ENCODE data around the gene NTM. TPM values are rescaled to one million over a fixed set of nuclear protein-coding genes. Genes with fewer than 3 reads are reported as not detected.

The NTM gene
- total RNA-seq, 1 donor from 2014 or later = 10.8 TPM

DNA sequence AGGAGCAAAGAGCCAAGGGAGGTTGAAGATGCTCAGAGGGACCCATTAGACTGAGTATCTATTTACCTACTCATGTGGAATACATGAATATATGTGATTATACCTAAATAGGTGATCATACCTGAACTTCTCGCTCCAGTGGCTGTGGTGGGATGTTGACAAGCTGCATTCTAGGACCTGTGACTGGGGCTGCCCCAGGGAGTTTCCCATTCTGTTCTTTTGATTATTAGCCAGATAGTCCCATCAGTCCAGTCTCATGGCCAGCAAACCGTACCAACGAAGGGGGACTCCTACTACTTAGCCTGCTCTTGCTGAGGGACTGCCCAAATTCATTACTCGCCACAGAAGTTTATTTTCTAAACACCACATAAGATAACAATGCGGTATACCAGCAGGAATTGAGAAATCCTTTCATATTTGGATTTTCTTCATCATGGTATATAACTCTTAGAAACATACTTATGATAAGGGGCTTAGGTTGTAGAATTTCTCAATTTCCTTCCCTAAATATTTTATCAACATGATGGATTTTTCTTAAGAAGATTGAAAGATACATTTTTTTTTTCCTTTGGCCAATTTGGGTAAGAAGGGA, 273.9 kb downstream of the NTM start:
- no peak for DNase-seq

- DNase-seq = no peak
Observed at GRCh38 chr11:131645237-131645636, 274.8 kb downstream of the NTM start.

DNA sequence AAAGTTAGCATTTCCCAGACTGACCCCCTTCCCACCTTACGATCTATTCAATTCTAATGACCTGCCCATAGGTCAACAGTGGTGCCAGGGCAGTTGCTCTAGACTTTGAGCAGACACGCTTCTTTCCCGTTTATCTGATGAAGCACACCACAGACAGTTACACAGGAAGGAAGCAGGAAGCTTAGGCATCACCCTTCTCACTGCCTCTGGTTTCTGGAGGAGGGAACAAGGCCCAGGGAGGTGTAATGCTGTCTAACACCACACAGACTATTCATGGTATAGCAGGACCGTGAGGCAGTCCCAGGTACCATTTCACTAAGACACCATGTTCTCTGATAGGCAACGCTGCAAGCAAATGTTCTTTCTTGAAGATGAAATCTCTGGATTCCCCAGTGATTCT, 279.4 kb downstream of the NTM start:
- no peak for DNase-seq

DNA sequence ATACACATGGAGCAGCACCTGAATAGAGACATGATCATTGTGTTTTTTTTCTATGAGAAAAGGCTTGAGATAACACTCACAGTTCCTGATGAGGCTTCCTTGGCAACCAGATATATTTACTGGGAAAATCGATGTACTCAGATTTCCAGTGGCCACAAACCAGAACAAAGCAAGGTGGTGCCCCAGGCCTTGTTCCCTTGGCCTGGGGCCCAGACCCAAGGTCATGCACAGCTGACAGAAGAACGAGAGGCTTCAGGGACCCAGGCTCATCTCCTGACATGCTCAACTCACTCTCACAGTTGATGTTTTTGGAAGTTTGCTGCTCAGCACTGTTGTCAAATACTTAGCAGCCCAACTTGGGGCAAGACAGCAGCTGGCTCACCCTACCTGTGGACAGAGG, 281.8 kb downstream of the NTM start:
- DNase-seq = no peak

- no peak for DNase-seq
Observed at GRCh38 chr11:131653260-131653659, 282.8 kb downstream of the NTM start.

DNA sequence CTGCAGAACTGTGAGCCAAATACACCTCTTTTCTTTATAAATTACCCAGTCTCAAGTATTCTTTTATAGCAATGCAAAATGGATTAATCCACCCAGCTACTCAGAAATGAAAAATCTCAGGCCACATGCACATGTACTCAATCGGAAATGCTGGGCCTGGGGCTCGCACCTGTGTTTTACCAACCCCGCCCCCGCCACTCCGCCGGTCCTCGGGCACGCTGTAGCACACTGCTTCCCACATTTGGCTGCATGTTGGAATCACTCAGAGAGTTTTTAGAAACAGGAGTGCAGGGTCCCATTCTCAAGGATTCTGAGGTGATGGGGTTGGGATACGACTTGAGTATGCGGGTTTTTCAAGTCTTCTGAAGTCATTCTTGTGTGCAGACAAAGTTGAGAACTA, 284.4 kb downstream of the NTM start:
- no peak for DNase-seq

- no peak for DNase-seq
Observed at GRCh38 chr11:131656179-131656838, 285.9 kb downstream of the NTM start.

DNA sequence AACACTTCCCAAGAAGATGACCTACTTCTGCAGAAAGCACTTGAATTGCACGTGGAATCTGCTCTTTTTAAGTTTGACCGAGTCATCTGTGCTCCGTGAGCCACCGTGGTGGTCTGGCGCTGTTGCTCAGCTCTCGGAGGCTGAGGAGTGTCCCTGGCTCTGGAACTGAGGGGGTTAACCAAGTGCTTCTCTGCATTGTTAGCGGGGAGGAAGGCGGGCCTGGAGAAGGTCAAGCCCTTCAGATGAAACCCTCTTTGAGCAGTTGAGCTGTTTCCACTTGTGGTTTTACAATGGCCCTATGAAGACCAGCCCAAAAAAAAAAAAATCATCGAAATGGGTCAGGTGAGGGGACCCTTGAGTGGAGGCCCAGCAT, 286.4 kb downstream of the NTM start:
- DNase-seq = no peak

GRCh38 chr11:131658414-131658813, 288.0 kb downstream of the NTM start:
- DNase-seq = no peak

- no peak for DNase-seq
Observed at GRCh38 chr11:131658952-131659351, 288.5 kb downstream of the NTM start.

DNA sequence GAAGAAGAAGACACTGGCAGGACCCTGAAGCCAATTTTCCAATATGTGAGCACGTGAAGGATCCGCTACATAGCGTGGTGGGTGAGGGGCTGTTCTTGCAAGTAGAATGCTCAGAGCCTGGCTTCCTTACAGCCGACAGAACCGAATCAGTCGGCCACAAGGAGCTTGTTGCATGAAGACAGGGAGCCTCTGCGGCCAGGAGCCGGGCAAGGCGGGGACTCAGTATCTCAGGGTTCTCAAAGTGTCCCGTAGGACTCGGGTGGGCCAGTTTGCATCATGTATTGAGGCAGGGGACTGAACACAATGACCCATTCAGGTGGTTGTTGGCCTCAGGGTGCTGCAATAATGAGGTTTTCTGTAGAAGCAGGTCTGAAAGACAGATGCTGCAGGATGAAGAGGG, 289.5 kb downstream of the NTM start:
- no peak for DNase-seq

- DNase-seq = no peak
Observed at GRCh38 chr11:131661132-131661531, 290.7 kb downstream of the NTM start.

DNA sequence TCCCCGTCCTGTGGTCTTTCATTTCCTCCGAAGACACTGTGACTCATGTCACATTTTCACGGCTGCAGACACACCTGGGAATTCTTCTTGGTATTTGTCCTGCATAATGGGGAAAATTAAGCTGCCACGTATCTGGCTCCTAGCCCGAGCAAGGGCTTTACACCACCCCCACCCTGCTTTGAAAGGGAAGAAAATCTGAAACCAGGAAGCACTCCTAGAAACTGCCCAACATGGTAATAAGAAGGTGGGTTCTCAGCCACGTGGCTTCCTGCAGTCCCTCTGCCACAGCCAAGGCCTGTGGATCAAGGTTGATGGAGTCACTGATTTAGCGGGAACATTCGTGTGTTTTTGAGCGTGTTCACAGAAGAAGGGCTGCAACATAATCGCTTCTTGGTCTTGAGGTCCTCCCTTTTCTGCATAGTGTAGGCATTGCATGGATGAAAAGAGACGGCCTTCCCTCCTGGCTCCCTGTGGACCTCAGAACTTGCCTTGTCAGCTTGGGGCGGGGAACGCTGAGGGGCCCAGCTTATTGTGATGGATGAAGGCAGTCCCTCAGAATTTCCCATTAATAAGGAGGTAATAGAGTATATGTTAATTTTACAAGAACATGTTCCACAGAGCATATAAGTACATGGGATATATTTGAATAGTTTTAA, 292.0 kb downstream of the NTM start:
- DNase-seq = no peak

GRCh38 chr11:131662993-131663392, 292.6 kb downstream of the NTM start:
- DNase-seq = no peak

DNA sequence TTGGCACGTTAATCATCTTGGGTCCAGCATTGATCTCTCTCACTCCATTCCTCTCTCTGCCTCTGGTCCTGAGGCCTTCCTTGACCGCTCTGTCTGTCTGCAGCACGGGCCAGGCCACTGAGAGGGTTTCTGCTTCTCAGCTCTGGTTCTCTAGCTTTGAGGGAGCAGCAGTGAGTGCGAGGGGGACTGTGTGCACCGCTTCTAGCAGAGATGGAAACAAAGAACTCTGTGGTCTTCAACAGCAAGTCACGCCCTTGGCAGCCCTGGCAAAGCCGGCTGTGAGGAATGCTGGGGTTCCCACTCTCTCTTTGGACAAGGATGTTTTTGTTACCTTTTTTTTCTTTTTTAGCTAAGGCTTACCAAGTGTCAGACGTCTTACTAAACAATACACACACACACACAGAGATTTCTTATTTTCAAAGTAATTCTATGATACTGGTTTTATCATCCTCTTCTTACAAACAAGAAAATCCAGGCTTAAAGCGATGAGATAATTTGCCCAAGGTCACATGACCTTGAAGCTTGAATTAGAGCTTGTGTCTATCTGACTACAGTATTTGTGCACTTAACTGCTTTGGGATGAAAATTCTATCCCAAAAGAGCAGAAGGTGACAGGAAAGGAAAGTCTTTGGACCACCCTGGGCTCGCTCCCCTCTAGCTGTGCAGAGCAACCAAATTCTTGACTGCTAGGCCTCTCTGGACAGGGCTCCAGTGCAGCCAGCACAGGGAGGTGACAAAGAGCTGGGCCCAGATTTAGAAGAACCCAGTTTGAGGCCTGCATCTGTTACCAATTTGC, 293.2 kb downstream of the NTM start:
- DNase-seq = no peak

- DNase-seq = no peak
Observed at GRCh38 chr11:131664293-131664692, 293.9 kb downstream of the NTM start.

DNA sequence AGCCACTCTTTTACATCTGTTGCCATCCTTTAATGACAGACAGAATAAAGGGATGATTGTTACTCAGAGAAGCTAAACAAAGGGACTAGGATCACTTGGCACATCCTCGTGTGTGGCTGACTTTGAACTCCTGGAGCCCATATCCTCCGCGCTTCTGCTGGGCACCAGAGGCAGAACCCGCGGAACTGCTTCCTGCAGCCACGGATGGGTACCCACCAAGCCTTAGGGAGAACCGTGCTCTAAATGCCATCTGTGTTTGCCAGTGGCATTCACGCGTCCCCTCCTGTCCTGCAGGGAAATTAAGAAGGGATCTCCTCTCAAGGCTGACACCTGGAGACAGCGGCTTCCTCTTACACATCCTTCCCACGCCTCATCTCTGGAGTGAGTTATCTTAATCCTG, 294.4 kb downstream of the NTM start:
- DNase-seq = no peak

GRCh38 chr11:131665344-131665968, 295.0 kb downstream of the NTM start:
- no peak for DNase-seq

GRCh38 chr11:131666006-131666405, 295.6 kb downstream of the NTM start:
- DNase-seq = no peak

DNA sequence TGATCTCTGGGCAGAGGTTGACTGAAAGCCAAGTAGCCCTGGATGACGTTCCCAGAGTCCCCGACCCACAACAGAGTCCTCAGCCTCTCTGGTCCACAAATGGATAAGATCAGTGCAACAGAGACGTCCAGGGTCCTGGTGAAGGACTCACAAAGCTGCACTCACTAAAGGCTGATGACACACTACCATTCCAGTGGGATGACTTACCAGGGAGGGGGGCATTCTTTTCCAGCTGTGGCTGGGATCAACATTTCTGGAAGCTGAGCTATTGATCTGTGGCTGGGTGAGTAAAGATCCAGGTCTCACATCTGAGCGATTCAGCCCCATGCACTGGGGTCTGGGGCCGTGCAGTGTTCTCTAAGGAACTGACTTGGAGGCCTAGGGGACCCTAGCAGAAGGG, 296.2 kb downstream of the NTM start:
- no peak for DNase-seq

DNA sequence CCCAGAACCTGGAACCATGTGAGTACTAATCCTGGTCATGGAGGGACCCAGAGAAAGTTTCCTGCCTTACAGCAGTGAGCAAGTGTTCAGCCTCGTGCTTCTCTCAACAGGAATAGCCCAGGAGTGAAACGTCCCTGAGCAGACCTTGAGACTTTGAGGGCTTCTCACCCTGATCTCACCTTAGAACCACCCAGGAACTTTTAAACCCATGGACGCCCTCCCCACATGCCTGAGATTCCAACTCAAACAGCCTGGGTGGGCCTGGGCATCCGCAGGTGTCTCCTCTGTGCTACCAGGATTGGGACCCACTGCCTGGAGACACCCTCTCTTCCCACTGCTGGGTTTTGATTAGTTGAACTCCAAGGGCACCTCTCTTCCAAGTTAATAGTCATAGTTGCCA, 297.2 kb downstream of the NTM start:
- no peak for DNase-seq

- no peak for DNase-seq
Observed at GRCh38 chr11:131668500-131669400, 298.3 kb downstream of the NTM start.

Measured in skin of body (tissue), 2 donors.